Measurements from ENCODE around the gene IL4I1.

DNA sequence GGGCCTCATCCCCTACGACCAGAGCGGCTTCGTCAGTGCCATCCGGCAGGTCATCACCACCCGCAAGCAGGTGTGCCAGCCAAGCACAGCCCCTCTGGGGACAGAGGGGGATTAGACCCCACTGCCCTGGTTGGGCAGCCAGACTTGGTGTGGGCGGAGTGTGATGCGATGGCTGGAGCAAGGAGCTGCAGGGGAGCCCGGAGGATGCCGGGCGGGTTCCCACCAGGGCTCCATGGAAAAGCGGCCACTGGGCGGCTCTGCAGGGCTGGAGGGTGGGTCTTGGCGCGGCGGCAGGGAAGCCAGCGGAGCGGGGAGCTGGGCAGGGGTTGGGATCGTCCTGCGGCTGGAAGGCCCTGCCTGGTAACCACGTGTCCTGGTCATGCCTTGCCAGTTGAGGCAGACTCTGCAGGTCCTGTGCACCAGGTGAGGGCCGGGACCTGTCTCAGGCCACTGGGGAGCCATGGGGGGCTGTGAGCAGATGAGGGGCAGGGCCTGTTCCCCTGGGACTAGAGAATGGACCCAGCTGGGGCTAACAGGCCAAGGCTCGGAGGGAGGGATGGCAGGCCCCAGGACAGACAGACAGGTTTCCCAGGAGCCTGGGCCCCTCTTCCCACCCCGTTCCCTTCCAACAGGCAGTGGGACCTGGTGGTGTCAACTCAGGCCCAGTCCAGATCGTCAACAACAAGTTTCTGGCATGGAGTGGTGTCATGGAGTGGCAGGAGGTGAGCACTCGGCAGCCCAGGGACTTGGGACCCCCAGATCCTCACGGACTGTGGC lies 39.4 kb downstream of the IL4I1 start:
- TF ChIP-seq, protein P1, sequence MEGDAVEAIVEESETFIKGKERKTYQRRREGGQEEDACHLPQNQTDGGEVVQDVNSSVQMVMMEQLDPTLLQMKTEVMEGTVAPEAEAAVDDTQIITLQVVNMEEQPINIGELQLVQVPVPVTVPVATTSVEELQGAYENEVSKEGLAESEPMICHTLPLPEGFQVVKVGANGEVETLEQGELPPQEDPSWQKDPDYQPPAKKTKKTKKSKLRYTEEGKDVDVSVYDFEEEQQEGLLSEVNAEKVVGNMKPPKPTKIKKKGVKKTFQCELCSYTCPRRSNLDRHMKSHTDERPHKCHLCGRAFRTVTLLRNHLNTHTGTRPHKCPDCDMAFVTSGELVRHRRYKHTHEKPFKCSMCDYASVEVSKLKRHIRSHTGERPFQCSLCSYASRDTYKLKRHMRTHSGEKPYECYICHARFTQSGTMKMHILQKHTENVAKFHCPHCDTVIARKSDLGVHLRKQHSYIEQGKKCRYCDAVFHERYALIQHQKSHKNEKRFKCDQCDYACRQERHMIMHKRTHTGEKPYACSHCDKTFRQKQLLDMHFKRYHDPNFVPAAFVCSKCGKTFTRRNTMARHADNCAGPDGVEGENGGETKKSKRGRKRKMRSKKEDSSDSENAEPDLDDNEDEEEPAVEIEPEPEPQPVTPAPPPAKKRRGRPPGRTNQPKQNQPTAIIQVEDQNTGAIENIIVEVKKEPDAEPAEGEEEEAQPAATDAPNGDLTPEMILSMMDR (IDR thresholded peaks at IDR 0.05; ENCODE audit: low read length), result no peak
- no peak for TF ChIP-seq EZH2 (optimal IDR thresholded peaks at IDR 0.05; ENCODE audit: low read depth, low read length)
- TF ChIP-seq EZH2phosphoT487 (IDR thresholded peaks at IDR 0.05; ENCODE audit: low read length), result no peak
